ENCODE measurements around the gene MGAT5. TPM values are rescaled to one million over a fixed set of nuclear protein-coding genes. Genes with fewer than 3 reads are reported as not detected.

MGAT5 gene, protein sequence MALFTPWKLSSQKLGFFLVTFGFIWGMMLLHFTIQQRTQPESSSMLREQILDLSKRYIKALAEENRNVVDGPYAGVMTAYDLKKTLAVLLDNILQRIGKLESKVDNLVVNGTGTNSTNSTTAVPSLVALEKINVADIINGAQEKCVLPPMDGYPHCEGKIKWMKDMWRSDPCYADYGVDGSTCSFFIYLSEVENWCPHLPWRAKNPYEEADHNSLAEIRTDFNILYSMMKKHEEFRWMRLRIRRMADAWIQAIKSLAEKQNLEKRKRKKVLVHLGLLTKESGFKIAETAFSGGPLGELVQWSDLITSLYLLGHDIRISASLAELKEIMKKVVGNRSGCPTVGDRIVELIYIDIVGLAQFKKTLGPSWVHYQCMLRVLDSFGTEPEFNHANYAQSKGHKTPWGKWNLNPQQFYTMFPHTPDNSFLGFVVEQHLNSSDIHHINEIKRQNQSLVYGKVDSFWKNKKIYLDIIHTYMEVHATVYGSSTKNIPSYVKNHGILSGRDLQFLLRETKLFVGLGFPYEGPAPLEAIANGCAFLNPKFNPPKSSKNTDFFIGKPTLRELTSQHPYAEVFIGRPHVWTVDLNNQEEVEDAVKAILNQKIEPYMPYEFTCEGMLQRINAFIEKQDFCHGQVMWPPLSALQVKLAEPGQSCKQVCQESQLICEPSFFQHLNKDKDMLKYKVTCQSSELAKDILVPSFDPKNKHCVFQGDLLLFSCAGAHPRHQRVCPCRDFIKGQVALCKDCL
- 62.8 and 153 TPM in 2 replicates for total RNA-seq

DNA sequence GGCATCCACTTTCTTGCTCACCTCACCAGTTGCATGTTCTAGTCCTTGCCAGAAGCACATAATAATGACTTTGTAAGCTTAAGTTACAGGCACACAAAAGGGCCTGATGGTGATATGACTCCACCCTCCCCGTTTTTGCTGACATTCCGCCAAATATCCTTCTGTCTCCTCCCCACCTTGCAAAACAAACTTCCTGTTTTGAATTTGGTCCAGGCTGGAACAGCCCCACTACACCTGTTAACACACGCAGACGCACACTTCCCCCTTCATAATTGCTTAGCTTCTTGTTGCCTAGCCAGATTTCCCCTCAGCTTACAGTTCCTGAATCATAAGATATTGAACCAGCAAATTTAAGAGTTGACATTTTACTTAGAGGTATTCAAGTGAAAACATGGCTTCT is at the start of gene MGAT5:
MGAT5 (plus strand) TSS at position 269 of the 400 bp plus-strand sequence. CDS start 332 bp downstream, outside the sequence.

Small RNA genes within 50 kb of the gene (small RNA-seq; reads per million reads assigned to genes)
- gene RNA5SP104 (ENCODE audit: low replicate concordance): not detected

Data from placental pericyte (primary cell).